GM20431 (cell line): Measurements from ENCODE around the gene NEB.
"Not testable (repeated sequence)": the region's sequence is repeated elsewhere in the genome, so short reads cannot be mapped to it uniquely, and the experiment has no call there.

Experiments
- in situ Hi-C: fragments of 300-500 bp; cut with MseI, MboI; formaldehyde crosslinking; loops from one replicate; pipeline ENCODE4 v1.15.0; 2020; ENCODE audit warnings: low sequenced_read_pairs; ENCODE audit not compliant: unreplicated experiment

NEB gene

GRCh38 chr2:151570191-151570590 lies 164.1 kb downstream of the NEB start:
- in situ Hi-C loops = no loop called here

- in situ Hi-C loops = no loop called here
Observed at GRCh38 chr2:151569167-151569566, 165.1 kb downstream of the NEB start.

- in situ Hi-C loops = no loop called here
Observed at GRCh38 chr2:151568501-151568900, 165.8 kb downstream of the NEB start.

GRCh38 chr2:151567006-151567405 lies 167.3 kb downstream of the NEB start:
- in situ Hi-C loops = no loop called here

GRCh38 chr2:151562398-151562797 lies 171.9 kb downstream of the NEB start:
- in situ Hi-C loops = no loop called here

GRCh38 chr2:151560289-151560688 lies 174.0 kb downstream of the NEB start:
- in situ Hi-C loops = no loop called here

- in situ Hi-C loops = not testable (repeated sequence)
Observed at GRCh38 chr2:151559431-151559830, 174.8 kb downstream of the NEB start.

- in situ Hi-C loops = not testable (repeated sequence)
Observed at GRCh38 chr2:151557883-151558282, 176.4 kb downstream of the NEB start.

GRCh38 chr2:151556121-151556520 lies 178.2 kb downstream of the NEB start:
- in situ Hi-C loops = no loop called here

- in situ Hi-C loops = no loop called here
Observed at GRCh38 chr2:151552287-151552686, 182.0 kb downstream of the NEB start.

GRCh38 chr2:151551556-151551955 lies 182.7 kb downstream of the NEB start:
- in situ Hi-C loops = no loop called here

- in situ Hi-C loops = no loop called here
Observed at GRCh38 chr2:151549191-151549590, 185.1 kb downstream of the NEB start.

- in situ Hi-C loops = no loop called here
Observed at GRCh38 chr2:151544449-151544848, 189.8 kb downstream of the NEB start.

GRCh38 chr2:151543876-151544275 lies 190.4 kb downstream of the NEB start:
- in situ Hi-C loops = no loop called here

- in situ Hi-C loops = no loop called here
Observed at GRCh38 chr2:151534001-151534400, 200.3 kb downstream of the NEB start.

GRCh38 chr2:151533127-151533526 lies 201.1 kb downstream of the NEB start:
- in situ Hi-C loops = no loop called here

- in situ Hi-C loops = no loop called here
Observed at GRCh38 chr2:151526572-151527090, 207.6 kb downstream of the NEB start.

GRCh38 chr2:151525821-151526373 lies 208.4 kb downstream of the NEB start:
- in situ Hi-C loops = no loop called here

GRCh38 chr2:151523850-151524249 lies 210.4 kb downstream of the NEB start:
- in situ Hi-C loops = no loop called here

- in situ Hi-C loops = no loop called here
Observed at GRCh38 chr2:151522556-151522955, 211.7 kb downstream of the NEB start.

GRCh38 chr2:151520976-151521375 lies 213.3 kb downstream of the NEB start:
- in situ Hi-C loops = no loop called here

GRCh38 chr2:151518802-151519201 lies 215.5 kb downstream of the NEB start:
- in situ Hi-C loops = no loop called here
